Thoracic aorta (tissue), 2 donors: ENCODE data around the gene MROH9. TPM values are rescaled to one million over a fixed set of nuclear protein-coding genes. Genes with fewer than 3 reads are reported as not detected.

Experiments
- ATAC-seq: fragments of 150-250 bp; one replicate; pipeline ENCODE4 v1.8.0; 2017; ENCODE audit warnings: low read depth; ENCODE audit not compliant: insufficient number of reproducible peaks, low FRiP score
- DNase-seq: peaks from one replicate; pipeline ENCODE4 v3.0.0-alpha.2; 2020; ENCODE audit warnings: low spot score
- H3K27ac ChIP-seq, 2 donors: fragments of 200-600 bp; sonication (generic); 1 replicate in 1 of 2; 2 replicates in 1 of 2; pipeline ENCODE4 v1.5.1; 2016; ENCODE audit warnings: mild to moderate bottlenecking in 2 of 2, moderate library complexity in 2 of 2
- H3K27me3 ChIP-seq: fragments of 200-600 bp; sonication (generic); replicated peaks from 2 replicates; pipeline ENCODE4 v1.6.0; 2016; ENCODE audit warnings: mild to moderate bottlenecking; ENCODE audit not compliant: insufficient read depth
- H3K36me3 ChIP-seq: fragments of 200-600 bp; sonication (generic); one replicate; pipeline ENCODE4 v1.5.1; 2016
- H3K4me1 ChIP-seq, 2 donors: fragments of 200-600 bp; sonication (generic); 1 replicate in 1 of 2; 2 replicates in 1 of 2; pipeline versions ENCODE4 v1.5.1 to v1.6.0; 2016; ENCODE audit warnings: low read depth in 2 of 2, mild to moderate bottlenecking in 1 of 2; ENCODE audit not compliant: control insufficient read depth in 1 of 2
- H3K4me3 ChIP-seq: fragments of 200-600 bp; sonication (generic); 2 replicates; pipeline ENCODE4 v1.5.1; 2016; ENCODE audit warnings: mild to moderate bottlenecking
- H3K9me3 ChIP-seq: fragments of 200-600 bp; sonication (generic); 2 replicates; pipeline ENCODE4 v1.5.1; 2016
- total RNA-seq, 2 donors: library from RNA; depleted of rRNA; stranded (reverse); fragments of >200 nt; gene quantifications; one replicate each; pipeline versions ENCODE4 v1.1.0 to v1.2.3, GENCODE V29; 2016
- TF ChIP-seq, protein P1 (sequence below): fragments of 200-600 bp; sonication (generic); IDR thresholded peaks from one replicate; pipeline ENCODE4 v1.5.1; 2019; ENCODE audit warnings: antibody characterized with exemption

Gene MROH9
- total RNA-seq, 2 donors from 2014 or later = not detected

DNA sequence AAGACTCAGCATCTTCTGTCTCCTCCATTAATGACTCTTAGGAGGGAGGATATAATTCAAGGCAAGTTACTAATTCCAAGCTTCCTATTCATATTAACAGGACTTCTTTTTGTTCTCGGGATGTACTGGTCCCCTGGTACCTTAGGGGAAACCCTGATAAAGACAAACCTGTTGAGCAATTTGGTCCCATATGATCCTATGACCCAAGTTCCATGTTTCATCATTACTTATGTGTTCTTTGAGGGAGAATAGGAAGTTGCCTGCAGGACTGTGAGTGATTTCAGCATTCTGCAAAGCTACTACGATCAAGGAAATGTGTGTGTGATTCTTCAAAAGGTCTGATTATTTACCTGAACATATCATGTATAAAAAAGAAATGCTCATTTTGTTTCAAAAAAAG is 149.5 kb downstream of the MROH9 start:
- no peaks in the 10 kb centered on the region for H3K36me3 ChIP-seq
- no peak overlapping the region for H3K4me3 ChIP-seq
- peaks cover 8 to 21% of the 10 kb centered on the region in 2 donors for H3K4me1 ChIP-seq
- no peaks in the 10 kb centered on the region for H3K9me3 ChIP-seq
- no peaks in the 10 kb centered on the region for H3K27me3 ChIP-seq
- TF ChIP-seq, protein P1, sequence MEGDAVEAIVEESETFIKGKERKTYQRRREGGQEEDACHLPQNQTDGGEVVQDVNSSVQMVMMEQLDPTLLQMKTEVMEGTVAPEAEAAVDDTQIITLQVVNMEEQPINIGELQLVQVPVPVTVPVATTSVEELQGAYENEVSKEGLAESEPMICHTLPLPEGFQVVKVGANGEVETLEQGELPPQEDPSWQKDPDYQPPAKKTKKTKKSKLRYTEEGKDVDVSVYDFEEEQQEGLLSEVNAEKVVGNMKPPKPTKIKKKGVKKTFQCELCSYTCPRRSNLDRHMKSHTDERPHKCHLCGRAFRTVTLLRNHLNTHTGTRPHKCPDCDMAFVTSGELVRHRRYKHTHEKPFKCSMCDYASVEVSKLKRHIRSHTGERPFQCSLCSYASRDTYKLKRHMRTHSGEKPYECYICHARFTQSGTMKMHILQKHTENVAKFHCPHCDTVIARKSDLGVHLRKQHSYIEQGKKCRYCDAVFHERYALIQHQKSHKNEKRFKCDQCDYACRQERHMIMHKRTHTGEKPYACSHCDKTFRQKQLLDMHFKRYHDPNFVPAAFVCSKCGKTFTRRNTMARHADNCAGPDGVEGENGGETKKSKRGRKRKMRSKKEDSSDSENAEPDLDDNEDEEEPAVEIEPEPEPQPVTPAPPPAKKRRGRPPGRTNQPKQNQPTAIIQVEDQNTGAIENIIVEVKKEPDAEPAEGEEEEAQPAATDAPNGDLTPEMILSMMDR = no peak
- no peak for ATAC-seq
- no peak overlapping the region for H3K27ac ChIP-seq
- no peak for DNase-seq

DNA sequence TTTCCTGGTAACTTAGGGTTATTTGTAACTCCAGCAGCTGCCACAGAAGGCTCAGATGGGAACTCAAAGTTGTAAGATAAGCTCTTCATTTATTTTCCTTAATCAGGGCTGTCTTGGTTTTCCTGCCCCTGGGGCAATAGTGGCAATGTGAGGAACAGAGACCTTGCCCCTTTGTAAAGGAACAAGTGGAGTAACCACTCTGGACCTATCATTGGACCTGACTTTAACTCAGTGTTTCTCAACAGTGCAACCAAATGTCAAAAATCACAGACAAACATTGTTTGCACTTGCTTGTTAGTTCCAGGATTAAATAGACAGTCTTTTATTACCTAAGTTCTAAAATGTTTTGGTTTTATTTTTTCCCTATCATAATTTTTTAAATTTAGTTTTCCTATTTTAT is 152.6 kb downstream of the MROH9 start:
- no peaks in the 10 kb centered on the region for H3K36me3 ChIP-seq
- H3K9me3 ChIP-seq = no peaks in the 10 kb centered on the region
- no peak overlapping the region for H3K4me3 ChIP-seq
- no peaks in the 10 kb centered on the region for H3K27me3 ChIP-seq
- TF ChIP-seq, protein P1 = no peak
- H3K27ac ChIP-seq = no peak overlapping the region
- no peak for DNase-seq
- H3K4me1 ChIP-seq = peaks cover 0 to under 1% of the 10 kb centered on the region in 2 donors
- ATAC-seq = no peak

DNA sequence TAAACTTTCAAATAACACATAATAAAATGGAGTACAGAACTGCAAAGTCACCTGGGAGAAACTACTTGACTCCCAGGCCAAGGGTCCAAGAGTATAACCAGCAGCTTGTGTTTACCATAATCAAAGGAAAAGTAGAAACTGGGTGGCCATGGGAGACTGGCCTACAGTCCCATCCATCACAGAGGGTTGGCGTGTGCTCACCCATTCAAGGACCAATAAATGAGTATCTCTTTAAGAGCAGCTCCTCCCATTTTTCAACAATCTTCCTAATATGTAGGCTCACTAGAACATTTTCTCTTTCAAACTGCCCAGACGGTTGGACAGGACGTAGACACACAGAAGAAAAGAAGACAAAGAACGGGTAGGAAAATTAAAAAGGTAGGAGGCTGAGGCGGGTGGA is 155.3 kb downstream of the MROH9 start, which contains the start of gene FMO3:
TSS of gene FMO3 (plus strand) at position 302 of the 400 bp plus-strand sequence. CDS start 1,754 bp downstream, outside the sequence.
- Histone ChIP-seq H3K27ac (no peak within 1 kb of the TSS), H3K4me3 (no peak within 1 kb of the TSS), H3K27me3 (no peaks in the 10 kb centered on the region), H3K36me3 (no peaks in the 10 kb centered on the region), H3K4me1 (no peaks in the 10 kb centered on the region), H3K9me3 (no peaks in the 10 kb centered on the region)
- TF ChIP-seq, protein P1 = no peak
- ATAC-seq (no peak), DNase-seq (no peak)

DNA sequence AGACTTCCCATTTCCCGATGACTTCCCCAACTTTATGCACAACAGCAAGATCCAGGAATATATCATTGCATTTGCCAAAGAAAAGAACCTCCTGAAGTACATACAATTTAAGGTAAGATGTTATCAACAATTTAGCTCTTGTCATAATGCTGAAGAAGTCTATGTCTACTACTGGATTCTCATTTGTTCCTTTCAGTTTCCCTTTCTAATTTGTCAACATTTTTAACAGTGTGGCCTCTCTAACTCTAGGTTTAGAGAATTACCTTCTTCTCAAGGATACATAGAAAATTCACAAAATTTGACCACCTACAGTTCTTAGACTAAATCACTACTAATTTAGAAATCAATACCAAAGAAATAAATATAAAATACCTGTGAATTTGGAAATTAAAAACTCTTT is 168.5 kb downstream of the MROH9 start:
- ATAC-seq (no peak), DNase-seq (no peak)
- H3K27ac ChIP-seq = no peak overlapping the region
- no peaks in the 10 kb centered on the region for H3K27me3 ChIP-seq
- TF ChIP-seq, protein P1 = no peak
- no peak overlapping the region for H3K4me3 ChIP-seq
- no peaks in the 10 kb centered on the region for H3K9me3 ChIP-seq
- no peaks in the 10 kb centered on the region for H3K36me3 ChIP-seq
- H3K4me1 ChIP-seq = peaks cover 5 to 17% of the 10 kb centered on the region in 2 donors

DNA sequence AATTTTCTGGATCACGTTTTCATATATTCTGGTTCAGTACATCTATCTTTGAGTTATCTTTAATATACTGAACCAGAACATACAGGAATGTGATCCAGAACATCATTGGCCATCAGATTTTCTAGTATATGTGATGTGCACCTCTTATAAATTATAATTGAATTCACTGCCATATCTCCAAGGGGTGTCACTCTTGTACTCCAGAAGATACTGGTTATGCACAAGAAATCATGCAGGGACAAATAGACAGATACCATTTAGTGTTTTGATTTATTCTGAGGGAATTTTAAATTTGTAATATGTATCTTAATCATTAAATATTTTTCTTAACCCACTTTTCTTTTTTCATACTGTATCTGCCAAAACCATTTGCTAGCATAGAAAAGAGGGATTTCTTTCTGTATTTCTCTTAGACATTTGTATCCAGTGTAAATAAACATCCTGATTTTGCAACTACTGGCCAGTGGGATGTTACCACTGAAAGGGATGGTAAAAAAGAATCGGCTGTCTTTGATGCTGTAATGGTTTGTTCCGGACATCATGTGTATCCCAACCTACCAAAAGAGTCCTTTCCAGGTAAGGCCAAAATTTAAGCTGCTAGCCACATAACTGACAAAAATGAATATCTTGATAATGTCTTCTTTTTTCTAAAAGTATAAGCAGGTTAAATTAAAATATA is 172.1 kb downstream of the MROH9 start:
- DNase-seq (no peak), ATAC-seq (no peak)
- Histone ChIP-seq H3K27ac (no peak overlapping the region), H3K36me3 (no peaks in the 10 kb centered on the region), H3K4me1 (peaks cover 9 to 49% of the 10 kb centered on the region in 2 donors), H3K27me3 (no peaks in the 10 kb centered on the region), H3K4me3 (no peak overlapping the region), H3K9me3 (no peaks in the 10 kb centered on the region)
- TF ChIP-seq, protein P1 = no peak
